Activated naive CD8-positive, alpha-beta T cell treated with anti-CD3 and anti-CD28 coated beads, Interleukin-2, amount 50 U/mL, for 24 hours (primary cell): ENCODE measurements around the gene ZNF678.

ENCODE experiments used
- ATAC-seq: fragments of 150-1000 bp; cut with Tn5 transposase; one replicate; pipeline ENCODE4 v1.10.0; 2021
- DNase-seq: peaks from one replicate; pipeline ENCODE4 v3.0.0; 2021
- H3K27ac Mint-ChIP-seq: one replicate; pipeline ENCODE4 v1.8.0; 2021; ENCODE audit warnings: mild to moderate bottlenecking, mixed read lengths
- H3K27me3 Mint-ChIP-seq: one replicate; pipeline ENCODE4 v1.8.0; 2021; ENCODE audit warnings: mixed read lengths
- H3K36me3 Mint-ChIP-seq: one replicate; pipeline ENCODE4 v1.8.0; 2021; ENCODE audit warnings: low read depth, mixed read lengths
- H3K4me1 Mint-ChIP-seq: one replicate; pipeline ENCODE4 v1.8.0; 2021; ENCODE audit warnings: mixed read lengths
- H3K4me3 Mint-ChIP-seq: one replicate; pipeline ENCODE4 v1.8.0; 2021; ENCODE audit warnings: mild to moderate bottlenecking, moderate library complexity, mixed read lengths
- H3K9me3 Mint-ChIP-seq: one replicate; pipeline ENCODE4 v1.8.0; 2021; ENCODE audit warnings: mixed read lengths

The ZNF678 gene

DNA sequence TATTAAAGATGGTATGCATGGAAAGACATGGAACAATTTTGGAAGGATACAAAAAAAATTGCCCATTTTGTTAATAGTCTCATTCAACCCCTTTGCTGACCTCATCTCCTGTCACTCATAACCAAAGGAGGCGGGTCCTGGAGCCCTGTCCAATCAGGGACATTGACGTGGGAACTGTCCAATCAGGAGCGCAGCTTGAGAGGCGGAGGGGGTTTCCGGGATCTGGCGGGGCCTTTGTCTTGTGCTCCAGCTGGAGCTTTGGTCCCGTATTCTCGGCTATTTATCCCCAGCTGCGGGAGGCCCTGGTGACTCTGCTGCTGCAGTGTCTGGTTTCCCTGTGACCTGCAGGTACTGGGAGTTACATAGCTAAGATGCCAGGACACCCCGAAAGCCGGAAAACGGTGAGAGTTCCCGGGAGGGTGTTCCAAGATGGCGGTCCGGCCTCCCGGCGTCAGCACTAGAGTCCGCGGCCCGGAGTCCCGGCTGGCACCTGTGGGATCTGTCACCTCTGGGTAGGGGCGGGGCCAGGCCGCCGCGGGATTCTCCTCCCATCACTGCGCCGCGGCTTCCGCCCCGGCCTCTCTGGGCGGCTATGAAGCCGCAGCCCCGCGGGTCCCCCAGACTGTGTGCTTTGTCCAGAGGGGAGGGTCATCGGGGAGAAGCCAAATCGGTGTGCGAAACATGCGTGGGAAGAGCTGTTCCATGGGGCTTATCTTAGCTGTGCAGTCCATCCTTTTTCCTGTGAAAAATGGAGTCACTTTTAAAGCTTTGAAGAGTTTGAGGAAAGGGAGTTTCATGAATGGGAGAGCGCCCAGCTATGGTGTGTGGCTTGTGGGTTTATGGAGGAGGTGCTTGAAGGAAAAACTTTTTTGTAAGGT is at the start of gene ZNF678:
Gene ZNF678, plus strand, starts transcription at position 233 of the 878 bp plus-strand sequence. CDS start 87,436 bp downstream, outside the sequence.
- Mint-ChIP-seq H3K27ac (peak within 1 kb of the TSS; percentile 86), H3K36me3 (peaks cover 27% of the 10 kb centered on the region), H3K4me1 (peaks cover 36% of the 10 kb centered on the region), H3K27me3 (peaks cover 28% of the 10 kb centered on the region), H3K9me3 (peaks cover 19% of the 10 kb centered on the region), H3K4me3 (peak within 1 kb of the TSS; percentile 92)
- ATAC-seq (peak; percentile 93), DNase-seq (peak; percentile 87)

DNA sequence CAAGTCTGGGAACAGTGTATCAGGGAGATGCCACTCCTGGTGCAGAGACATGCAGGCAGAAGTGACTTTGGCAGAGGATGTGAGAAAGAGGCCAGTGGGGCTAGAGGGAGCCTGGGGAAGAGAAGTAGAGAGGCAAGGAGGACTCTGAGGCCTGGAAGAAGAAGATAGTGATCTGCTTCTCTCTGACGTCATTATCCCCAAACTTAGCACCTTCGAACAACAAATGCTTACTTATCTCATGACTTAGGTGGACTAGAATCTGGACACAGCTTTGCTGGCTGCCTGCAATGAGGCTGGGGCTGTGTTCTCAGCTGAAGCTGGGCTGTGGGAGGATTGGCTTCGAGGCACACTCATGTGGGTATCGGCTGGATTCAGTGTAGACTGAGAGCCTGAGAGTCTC is 44.5 kb upstream of the ZNF678 start:
- DNase-seq = no peak
- no peak for ATAC-seq
- Mint-ChIP-seq H3K27ac (no peak overlapping the region), H3K27me3 (peaks cover 10% of the 10 kb centered on the region), H3K4me3 (no peak overlapping the region), H3K9me3 (no peaks in the 10 kb centered on the region), H3K4me1 (no peaks in the 10 kb centered on the region), H3K36me3 (no peaks in the 10 kb centered on the region)

DNA sequence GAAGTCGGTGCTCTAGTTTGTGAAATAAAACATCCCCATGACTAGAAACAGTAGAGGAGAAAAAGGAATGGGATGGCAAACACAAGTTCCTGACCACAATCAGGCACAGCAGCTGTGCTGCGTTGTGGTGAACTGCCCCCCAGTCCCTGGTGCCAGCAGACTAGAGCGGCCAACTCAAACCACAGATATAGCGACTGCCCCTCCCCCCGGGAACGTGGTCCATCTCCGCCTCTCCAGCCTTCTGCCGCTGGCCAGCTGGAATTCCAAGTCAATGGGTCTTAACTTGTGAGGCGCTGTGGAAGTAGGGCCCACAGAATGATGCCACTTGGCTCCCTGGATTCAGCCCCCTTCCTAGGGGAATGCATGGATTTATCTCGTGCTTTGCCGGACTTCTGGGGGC is 41.6 kb upstream of the ZNF678 start:
- Mint-ChIP-seq H3K4me1 (no peaks in the 10 kb centered on the region), H3K27ac (no peak overlapping the region), H3K4me3 (no peak overlapping the region), H3K27me3 (peaks cover 5% of the 10 kb centered on the region), H3K9me3 (peaks cover 4% of the 10 kb centered on the region), H3K36me3 (no peaks in the 10 kb centered on the region)
- ATAC-seq = no peak
- DNase-seq = no peak

DNA sequence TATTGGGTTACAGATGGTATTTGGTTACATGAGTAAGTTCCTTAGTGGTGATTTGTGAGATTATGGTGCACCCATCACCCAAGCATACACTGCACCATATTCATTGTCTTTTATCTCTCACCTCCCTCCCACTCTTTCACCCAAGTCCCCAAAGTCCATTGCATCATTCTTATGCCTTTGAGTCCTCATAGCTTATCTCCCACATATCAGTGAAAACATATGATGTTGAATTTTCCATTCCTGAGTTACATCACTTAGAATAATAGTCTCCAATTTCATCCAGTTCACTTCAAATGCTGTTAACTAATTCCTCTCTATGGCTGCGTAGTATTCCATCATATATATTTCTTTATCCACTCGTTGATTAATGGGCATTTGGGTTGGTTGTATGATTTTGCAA is 36.8 kb upstream of the ZNF678 start:
- no peak overlapping the region for H3K4me3 Mint-ChIP-seq
- no peak for DNase-seq
- peaks cover 5% of the 10 kb centered on the region for H3K27me3 Mint-ChIP-seq
- H3K36me3 Mint-ChIP-seq = peaks cover 8% of the 10 kb centered on the region
- H3K9me3 Mint-ChIP-seq = peaks cover 48% of the 10 kb centered on the region
- ATAC-seq = no peak
- H3K27ac Mint-ChIP-seq = no peak overlapping the region
- no peaks in the 10 kb centered on the region for H3K4me1 Mint-ChIP-seq

DNA sequence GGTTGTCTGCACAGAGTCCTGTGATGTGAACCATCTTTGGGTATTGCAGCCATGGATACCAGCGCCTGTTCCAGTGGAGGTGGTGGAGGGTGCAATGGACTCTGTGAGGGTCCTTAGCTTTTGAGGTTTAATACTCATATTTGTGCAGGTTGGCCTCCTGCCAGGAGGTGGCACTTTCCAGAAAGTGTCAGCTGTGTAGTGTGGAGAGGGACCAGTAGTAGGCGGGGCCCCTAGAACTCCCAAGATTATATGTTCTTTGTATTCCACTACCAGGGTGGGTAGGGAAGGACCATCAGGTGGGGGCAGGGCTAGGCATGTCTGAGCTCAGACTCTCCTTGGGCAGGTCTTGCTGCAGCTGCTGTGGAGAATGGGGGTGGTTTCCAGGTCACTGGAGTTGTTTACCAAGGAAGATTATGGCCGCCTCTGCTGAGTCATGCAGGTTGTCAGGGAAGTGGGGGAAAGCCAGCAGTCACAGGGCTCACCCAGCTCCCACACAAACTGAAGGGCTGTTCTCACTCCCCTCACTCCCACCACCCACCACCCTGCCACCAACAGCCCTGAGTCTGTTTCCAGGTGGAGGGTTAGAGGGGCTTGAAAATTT is 31.2 kb upstream of the ZNF678 start:
- H3K4me1 Mint-ChIP-seq = no peaks in the 10 kb centered on the region
- H3K27ac Mint-ChIP-seq = no peak overlapping the region
- no peak for DNase-seq
- H3K27me3 Mint-ChIP-seq = peaks cover 3% of the 10 kb centered on the region
- H3K36me3 Mint-ChIP-seq = peaks cover 11% of the 10 kb centered on the region
- no peak overlapping the region for H3K4me3 Mint-ChIP-seq
- no peak for ATAC-seq
- H3K9me3 Mint-ChIP-seq = peaks cover 67% of the 10 kb centered on the region

DNA sequence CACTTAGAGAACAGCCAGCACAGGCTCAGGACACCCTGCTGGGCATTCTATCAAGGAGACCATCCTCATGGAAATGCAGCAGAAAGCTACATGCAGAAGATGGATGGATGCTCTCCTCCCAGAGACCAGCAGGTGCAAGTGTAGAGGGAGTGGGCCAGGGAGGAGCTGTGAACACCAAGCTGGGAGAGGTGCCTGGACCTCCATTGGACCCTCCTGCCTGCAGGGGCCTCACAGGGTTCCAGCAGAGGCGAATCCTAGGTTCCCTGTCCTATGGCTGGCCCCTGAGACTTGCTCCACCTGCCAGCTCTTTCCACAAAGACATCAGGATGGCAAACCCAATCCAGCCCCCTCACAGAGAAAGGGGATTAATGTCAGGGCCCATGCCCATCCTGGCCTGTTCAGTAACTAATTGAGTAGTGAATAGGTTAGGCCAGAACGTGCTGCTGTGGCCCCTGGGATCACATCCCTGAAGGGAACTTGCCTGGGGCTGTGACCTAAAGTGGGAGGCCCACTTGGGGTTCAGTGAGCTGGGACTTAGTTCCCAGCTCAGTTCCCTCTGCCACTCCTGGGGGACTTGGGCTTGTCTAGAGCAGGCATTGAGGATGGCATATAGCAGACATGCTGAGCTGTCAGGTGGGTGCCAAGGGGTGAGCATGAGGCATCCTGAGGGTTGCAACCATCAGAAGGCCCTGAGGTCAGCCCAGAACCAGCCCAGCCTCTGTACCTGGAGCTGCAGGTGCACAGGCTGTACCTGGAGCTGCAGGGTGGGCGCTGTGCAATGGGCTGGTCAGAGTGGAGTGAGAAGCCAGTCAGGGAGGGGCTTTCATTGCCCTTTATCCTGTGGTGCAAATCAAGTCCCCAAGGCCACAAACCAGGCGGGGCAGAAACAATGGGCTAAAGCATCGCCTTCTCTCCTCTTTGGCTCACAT is 22.9 kb upstream of the ZNF678 start:
- Mint-ChIP-seq H3K27me3 (peaks cover 2% of the 10 kb centered on the region), H3K36me3 (no peaks in the 10 kb centered on the region), H3K4me1 (peaks cover 5% of the 10 kb centered on the region), H3K4me3 (no peak overlapping the region), H3K9me3 (peaks cover 10% of the 10 kb centered on the region), H3K27ac (no peak overlapping the region)
- no peak for DNase-seq
- ATAC-seq = no peak

DNA sequence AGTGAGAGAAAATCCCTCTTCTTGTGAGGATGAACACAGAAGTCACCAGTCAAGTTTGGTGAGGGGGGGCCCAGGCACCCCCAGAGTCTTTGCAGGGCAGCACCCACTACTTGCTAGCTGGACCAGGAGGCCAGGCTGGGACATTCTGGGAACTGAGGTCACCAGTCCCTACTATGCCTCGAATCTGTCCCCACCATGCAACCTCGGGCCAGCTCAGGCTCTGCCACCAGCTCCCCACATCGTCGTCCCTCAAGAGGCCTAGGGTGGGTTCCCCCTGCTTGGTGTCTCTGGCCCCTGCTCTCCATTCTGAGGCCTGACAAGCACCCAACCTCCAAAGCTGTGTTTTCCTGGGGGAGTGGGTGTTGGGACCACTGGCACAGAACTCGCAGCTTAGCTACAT is 22.2 kb upstream of the ZNF678 start:
- Mint-ChIP-seq H3K4me3 (peak overlapping the region; percentile 48), H3K36me3 (no peaks in the 10 kb centered on the region), H3K27ac (no peak overlapping the region), H3K9me3 (peaks cover 6% of the 10 kb centered on the region), H3K27me3 (peaks cover 2% of the 10 kb centered on the region), H3K4me1 (peaks cover 5% of the 10 kb centered on the region)
- DNase-seq = no peak
- no peak for ATAC-seq

DNA sequence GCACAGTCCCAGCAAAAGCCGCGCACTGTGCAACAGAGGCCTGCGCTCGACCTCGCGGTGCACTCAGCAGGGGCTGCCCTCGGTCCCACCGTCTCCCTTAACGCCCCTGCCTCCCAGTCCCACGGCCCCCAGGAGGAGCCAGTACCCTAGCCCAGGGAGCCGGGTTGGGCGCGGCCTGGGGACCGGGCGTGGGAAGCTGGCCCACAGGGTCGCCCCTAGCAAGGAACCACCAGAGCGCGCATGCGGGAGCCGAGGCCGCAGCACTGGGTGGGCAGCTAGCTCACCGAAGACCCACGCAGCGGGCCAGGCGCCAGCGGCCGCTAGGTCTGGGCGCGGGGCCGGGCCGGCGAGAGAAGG is 21.6 kb upstream of the ZNF678 start:
- peaks cover 2% of the 10 kb centered on the region for H3K9me3 Mint-ChIP-seq
- H3K36me3 Mint-ChIP-seq = no peaks in the 10 kb centered on the region
- no peak for DNase-seq

DNA sequence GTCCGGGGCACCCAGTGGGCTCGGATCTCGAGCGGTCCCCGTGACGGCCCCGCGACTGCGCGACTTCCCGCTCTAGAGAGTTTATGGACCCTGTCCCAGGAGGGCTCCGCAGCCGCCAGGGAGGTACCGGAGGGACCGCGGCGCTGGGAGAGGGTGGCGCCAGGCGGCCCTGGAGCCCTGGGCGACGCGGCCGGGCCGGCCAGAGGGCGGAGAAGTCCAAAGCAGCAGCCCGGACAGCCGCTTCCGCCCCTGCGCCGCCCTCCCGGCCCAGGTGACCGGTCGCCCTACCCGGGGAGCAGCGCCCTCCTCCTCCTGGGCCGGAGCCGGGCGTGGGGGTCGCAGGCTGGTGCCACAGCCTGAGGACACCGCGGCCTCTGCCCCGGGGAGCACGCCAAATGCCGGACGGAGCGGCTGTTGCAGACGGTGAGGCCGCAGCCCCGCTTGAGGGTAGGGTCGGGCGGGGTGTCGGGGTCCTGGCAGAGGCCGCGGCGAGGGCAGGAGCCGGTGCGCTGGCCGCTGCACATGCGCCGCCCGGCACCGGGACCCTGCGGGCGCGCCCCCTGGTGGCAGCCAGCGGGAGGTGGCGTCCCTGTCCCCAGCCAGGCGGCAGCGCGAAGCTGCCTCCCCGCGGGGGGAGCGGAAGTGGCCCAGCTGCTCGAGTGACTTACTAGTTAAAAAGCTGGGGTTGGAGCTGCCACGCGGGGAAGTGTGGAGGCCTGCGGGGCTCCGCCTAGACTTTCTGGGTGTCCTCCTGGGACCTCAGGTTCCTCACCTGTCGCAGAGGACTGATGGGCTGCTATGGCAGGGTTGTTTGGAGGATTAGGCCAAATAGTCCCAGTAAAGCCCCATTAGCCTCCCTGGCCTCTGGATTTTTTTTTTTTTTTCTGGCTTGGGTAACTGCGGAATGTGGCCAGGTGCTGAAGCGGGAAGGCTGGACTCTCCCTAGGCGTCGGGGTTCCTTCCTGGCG is 20.9 kb upstream of the ZNF678 start:
- Mint-ChIP-seq H3K27me3 (peaks cover 2% of the 10 kb centered on the region), H3K4me3 (no peak overlapping the region), H3K4me1 (peaks cover 5% of the 10 kb centered on the region), H3K36me3 (no peaks in the 10 kb centered on the region), H3K27ac (peak overlapping the region; percentile 42), H3K9me3 (no peaks in the 10 kb centered on the region)
- DNase-seq (peak; percentile 90), ATAC-seq (peak; percentile 93)

More for the DNA sequence above, 21.6 kb upstream of the ZNF678 start:
- Mint-ChIP-seq H3K4me1 (peaks cover 5% of the 10 kb centered on the region), H3K27ac (no peak overlapping the region), H3K27me3 (peaks cover 2% of the 10 kb centered on the region), H3K4me3 (peak overlapping the region; percentile 48)
- peak; percentile 1 for ATAC-seq

DNA sequence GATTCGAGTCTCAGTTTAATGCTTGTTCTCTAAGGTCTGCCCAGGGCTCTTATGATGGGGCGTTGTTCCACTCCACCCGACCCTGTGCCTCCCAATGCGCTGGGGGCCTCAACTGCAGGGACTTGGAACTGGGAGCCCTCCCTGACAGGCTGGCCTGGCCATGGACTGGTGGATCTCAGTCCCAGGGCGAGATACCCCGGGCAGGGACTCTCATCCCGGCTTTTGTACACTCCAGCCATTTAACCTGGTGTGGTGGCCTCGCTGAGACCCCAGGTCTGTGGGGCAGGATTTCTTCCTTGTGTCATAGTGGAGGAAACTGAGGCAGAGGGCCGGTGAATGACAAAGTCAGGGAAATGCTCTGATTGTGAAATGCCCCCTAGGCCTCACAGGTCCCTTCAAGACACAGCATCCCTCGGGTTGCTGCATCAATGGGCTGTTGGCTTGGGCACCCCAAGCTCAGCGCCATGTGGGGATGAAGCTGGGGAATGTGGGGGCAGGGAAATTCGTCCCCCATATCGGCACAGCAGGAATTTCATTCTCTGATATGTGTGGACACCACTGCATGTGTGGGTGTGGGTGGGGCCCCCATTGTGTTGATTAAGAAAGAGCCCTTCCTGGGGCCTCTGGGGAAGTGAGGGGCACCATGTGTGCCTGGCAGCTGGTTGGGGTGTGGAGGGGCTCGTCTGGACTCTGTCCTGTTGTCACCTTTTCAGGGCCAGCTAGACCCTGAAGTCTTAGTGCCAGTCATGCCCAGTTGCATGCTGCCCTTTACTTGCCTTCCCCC is 19.9 kb upstream of the ZNF678 start:
- Mint-ChIP-seq H3K4me1 (peaks cover 5% of the 10 kb centered on the region), H3K27ac (peak overlapping the region; percentile 42), H3K9me3 (no peaks in the 10 kb centered on the region), H3K4me3 (no peak overlapping the region), H3K27me3 (peaks cover 2% of the 10 kb centered on the region), H3K36me3 (no peaks in the 10 kb centered on the region)
- ATAC-seq = no peak
- DNase-seq = no peak

DNA sequence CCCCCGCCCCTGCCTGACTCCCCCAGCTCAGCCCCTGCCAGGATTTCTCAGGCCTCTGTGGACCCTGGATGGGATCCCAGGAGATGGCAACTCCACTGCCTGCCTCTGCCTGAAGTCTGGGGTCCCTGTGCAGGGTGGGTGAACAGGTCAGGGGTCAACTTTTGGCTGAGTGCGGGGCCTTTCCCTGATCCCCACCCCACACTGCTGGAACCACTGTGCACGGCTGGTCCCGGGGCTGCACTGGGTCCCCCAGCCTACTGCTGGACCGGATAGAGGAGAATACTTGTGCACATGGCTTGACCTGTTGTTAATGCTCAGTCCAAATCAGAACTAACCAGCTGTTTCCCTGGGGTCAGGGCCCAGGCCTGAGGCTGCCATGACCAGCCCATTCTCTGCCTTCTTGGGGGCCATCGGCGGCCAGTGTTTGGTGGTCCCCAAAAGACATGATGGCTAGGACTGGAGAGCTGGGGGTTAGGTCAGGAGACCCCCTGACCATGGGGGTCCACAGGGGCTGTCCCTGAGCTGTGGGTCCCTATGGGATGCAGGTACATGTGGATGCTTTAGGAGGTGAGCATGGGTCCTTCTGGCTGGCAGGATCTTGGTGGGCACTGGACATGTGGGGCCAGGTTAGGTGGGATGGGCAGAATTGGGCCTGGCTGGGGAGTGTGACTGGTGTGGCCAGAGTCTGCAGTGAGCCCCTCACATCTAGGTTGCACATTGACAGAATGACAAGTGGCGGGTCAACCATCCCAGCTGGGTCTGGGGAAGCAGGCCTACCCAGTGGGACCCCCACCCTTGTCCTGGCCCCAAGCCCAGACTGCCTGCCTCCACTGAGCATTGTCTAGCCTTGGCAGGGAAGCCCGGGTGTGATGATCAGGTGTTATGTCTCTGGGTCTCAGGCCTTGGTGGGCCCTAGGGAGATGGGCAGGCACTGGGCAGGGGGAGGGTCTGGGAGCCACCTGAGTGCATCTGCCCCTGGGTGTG is 19.0 kb upstream of the ZNF678 start:
- H3K9me3 Mint-ChIP-seq = no peaks in the 10 kb centered on the region
- peaks cover 5% of the 10 kb centered on the region for H3K4me1 Mint-ChIP-seq
- H3K27ac Mint-ChIP-seq = no peak overlapping the region
- DNase-seq = no peak
- no peak overlapping the region for H3K4me3 Mint-ChIP-seq
- no peaks in the 10 kb centered on the region for H3K36me3 Mint-ChIP-seq
- no peak for ATAC-seq
- H3K27me3 Mint-ChIP-seq = no peaks in the 10 kb centered on the region

DNA sequence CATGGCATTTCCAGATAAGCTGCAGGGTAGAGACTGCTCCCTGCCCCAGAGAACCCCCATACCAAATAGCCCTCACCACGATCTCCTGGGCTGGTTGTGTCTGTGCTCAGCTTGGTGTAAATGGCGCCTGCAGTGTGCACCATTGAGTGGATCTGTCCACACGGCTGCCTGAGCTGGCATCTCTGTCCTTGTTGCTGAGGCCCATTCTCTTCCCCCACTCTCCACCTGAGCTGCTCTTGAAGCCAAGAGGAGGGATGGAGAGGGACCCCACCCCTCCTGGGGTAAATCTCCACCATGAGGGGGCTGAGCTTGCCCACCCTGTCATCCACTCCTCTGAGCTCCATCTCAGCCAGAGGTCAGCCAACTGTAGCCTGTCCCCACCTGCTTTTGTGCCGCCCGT is 18.0 kb upstream of the ZNF678 start:
- Mint-ChIP-seq H3K9me3 (no peaks in the 10 kb centered on the region), H3K4me1 (peaks cover 5% of the 10 kb centered on the region), H3K4me3 (no peak overlapping the region), H3K36me3 (no peaks in the 10 kb centered on the region), H3K27ac (no peak overlapping the region), H3K27me3 (no peaks in the 10 kb centered on the region)
- DNase-seq (no peak), ATAC-seq (no peak)
